Uterus (tissue), 4 donors: ENCODE measurements around the gene CCT5. TPM values are rescaled to one million over a fixed set of nuclear protein-coding genes. Genes with fewer than 3 reads are reported as not detected.

ENCODE experiments used
- DNase-seq, 2 donors: peaks; one replicate each; pipeline ENCODE4 v3.0.0-alpha.2; 2019 to 2020
- H3K27ac ChIP-seq, 2 donors: fragments of 200-600 bp; sonication (generic); 1 replicate in 1 of 2; 2 replicates in 1 of 2; pipeline ENCODE4 v1.5.1; 2016 to 2018
- H3K27me3 ChIP-seq, 2 donors: fragments of 200-600 bp; sonication (generic); one replicate each; pipeline ENCODE4 v1.5.1; 2018 to 2019; ENCODE audit warnings: control low read depth in 1 of 2
- H3K36me3 ChIP-seq, 2 donors: fragments of 200-600 bp; sonication (generic); one replicate each; pipeline ENCODE4 v1.5.1; 2019; ENCODE audit warnings: control low read depth in 1 of 2
- H3K4me1 ChIP-seq, 2 donors: fragments of 200-600 bp; sonication (generic); one replicate each; pipeline ENCODE4 v1.5.1; 2018 to 2019; ENCODE audit warnings: control low read depth in 1 of 2
- H3K4me3 ChIP-seq, 2 donors: fragments of 200-600 bp; sonication (generic); 1 replicate in 1 of 2; 2 replicates in 1 of 2; pipeline ENCODE4 v1.5.1; 2018 to 2019; ENCODE audit warnings: mild to moderate bottlenecking in 1 of 2
- H3K9me3 ChIP-seq, 2 donors: fragments of 200-600 bp; sonication (generic); one replicate each; pipeline ENCODE4 v1.5.1; 2019; ENCODE audit warnings: control low read depth in 1 of 2
- POLR2A ChIP-seq, 2 donors: fragments of 450-650 bp; IDR thresholded peaks; one replicate each; pipeline ENCODE4 v1.6.1; 2016; ENCODE audit warnings: antibody characterized with exemption in 2 of 2, mild to moderate bottlenecking in 1 of 2, moderate library complexity in 1 of 2
- intact Hi-C: fragments of 100-400 bp; cut with DNase I; formaldehyde crosslinking; loops from one replicate; pipeline ENCODE4 v1.15.1; 2023; ENCODE audit warnings: low total_unique reads
- total RNA-seq, 4 donors: library from RNA; depleted of rRNA in 3 of 4; stranded (reverse); fragments of >200 nt in 3 of 4; gene quantifications; one replicate each; pipeline versions ENCODE4 v1.1.0 to v1.2.4, GENCODE V29; 2014 to 2023
- TF ChIP-seq, protein P1 (sequence below), 4 experiments: fragments of 200-600 bp in 2 of 4; fragments of 450-650 bp in 2 of 4; sonication (generic) in 2 of 4; IDR thresholded peaks; one replicate each; pipeline ENCODE4 v1.5.1; 2016 to 2019; ENCODE audit warnings: antibody characterized with exemption in 4 of 4, mild to moderate bottlenecking in 2 of 4, moderate library complexity in 1 of 4
- donor health status: DM: yes; HTN: yes; CAD: no.

CCT5 gene
- total RNA-seq, 4 donors from 2014 or later = 57.6 to 251 (median 81.2) TPM

DNA sequence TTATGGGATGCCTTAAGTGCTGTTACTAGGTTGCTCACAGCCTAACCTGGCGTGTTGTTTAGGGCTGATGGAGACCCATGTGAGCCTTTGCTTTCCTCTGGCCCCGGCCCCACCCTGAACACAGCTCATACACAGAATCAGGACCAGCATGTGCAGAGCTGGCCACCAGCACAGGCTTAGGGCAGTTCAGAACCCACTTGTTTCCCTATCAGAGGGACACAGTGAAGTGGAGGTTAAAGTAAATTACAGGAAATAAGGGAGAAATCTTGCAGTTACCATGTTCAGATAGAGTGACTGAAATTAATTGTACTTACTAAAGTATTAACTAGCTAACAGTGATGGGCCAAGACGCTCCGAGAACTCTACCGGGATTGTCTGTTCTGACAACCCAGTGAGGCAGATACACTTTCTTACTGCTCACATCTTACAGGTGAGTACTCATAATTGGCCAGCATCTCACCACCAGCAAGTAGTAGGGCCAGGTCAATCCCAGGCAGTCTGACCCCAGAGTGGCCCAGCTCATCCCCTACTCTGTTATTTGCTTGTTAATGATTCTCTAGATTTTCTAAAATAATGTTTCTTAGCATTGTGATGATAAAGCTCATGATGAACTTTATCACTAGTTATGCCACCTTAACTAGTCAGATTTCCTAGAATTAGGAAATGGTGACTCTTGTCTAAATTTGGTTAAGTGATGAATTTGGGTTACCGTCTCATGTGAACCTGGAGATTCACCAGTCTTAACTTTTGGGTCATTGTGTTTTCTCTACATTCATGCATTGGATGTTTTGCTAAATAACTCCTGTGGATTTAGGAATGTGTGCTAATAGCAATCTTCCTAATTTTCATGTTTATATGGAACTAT is 15.4 kb downstream of the CCT5 start:
- no peak for TF ChIP-seq POLR2A (IDR thresholded peaks at IDR 0.05)
- TF ChIP-seq, protein P1, sequence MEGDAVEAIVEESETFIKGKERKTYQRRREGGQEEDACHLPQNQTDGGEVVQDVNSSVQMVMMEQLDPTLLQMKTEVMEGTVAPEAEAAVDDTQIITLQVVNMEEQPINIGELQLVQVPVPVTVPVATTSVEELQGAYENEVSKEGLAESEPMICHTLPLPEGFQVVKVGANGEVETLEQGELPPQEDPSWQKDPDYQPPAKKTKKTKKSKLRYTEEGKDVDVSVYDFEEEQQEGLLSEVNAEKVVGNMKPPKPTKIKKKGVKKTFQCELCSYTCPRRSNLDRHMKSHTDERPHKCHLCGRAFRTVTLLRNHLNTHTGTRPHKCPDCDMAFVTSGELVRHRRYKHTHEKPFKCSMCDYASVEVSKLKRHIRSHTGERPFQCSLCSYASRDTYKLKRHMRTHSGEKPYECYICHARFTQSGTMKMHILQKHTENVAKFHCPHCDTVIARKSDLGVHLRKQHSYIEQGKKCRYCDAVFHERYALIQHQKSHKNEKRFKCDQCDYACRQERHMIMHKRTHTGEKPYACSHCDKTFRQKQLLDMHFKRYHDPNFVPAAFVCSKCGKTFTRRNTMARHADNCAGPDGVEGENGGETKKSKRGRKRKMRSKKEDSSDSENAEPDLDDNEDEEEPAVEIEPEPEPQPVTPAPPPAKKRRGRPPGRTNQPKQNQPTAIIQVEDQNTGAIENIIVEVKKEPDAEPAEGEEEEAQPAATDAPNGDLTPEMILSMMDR (IDR thresholded peaks at IDR 0.05) = no peak
- no peaks in the 10 kb centered on the region for H3K27me3 ChIP-seq
- intact Hi-C loops = no loop called here
- no peaks in the 10 kb centered on the region for H3K9me3 ChIP-seq
- H3K27ac ChIP-seq = no peak overlapping the region
- H3K4me1 ChIP-seq = no peaks in the 10 kb centered on the region
- H3K36me3 ChIP-seq = no peaks in the 10 kb centered on the region
- H3K4me3 ChIP-seq = no peak overlapping the region
- DNase-seq = no peak

- no peaks in the 10 kb centered on the region for H3K9me3 ChIP-seq
- DNase-seq = no peak
- TF ChIP-seq, protein P1 (IDR thresholded peaks at IDR 0.05) = no peak
- TF ChIP-seq POLR2A (IDR thresholded peaks at IDR 0.05) = no peak
- intact Hi-C loops = no loop called here
- H3K4me1 ChIP-seq = no peaks in the 10 kb centered on the region
- H3K27me3 ChIP-seq = no peaks in the 10 kb centered on the region
- no peaks in the 10 kb centered on the region for H3K36me3 ChIP-seq
- H3K27ac ChIP-seq = no peak overlapping the region
- H3K4me3 ChIP-seq = no peak overlapping the region
Measured at GRCh38 chr5:10266137-10266536, 16.1 kb downstream of the CCT5 start.

GRCh38 chr5:10266839-10267238 is 16.8 kb downstream of the CCT5 start:
- no peak for DNase-seq
- Histone ChIP-seq H3K9me3 (no peaks in the 10 kb centered on the region), H3K36me3 (no peaks in the 10 kb centered on the region), H3K4me1 (no peaks in the 10 kb centered on the region), H3K27me3 (no peaks in the 10 kb centered on the region), H3K4me3 (no peak overlapping the region), H3K27ac (no peak overlapping the region)
- no peak for TF ChIP-seq POLR2A (IDR thresholded peaks at IDR 0.05)
- TF ChIP-seq, protein P1 (IDR thresholded peaks at IDR 0.05) = no peak
- intact Hi-C loops = no loop called here

GRCh38 chr5:10268100-10268499 is 18.0 kb downstream of the CCT5 start:
- no peaks in the 10 kb centered on the region for H3K9me3 ChIP-seq

More at GRCh38 chr5:10268100-10268499, 18.0 kb downstream of the CCT5 start:
- intact Hi-C loops = no loop called here
- Histone ChIP-seq H3K4me3 (no peak overlapping the region), H3K27me3 (no peaks in the 10 kb centered on the region), H3K27ac (no peak overlapping the region), H3K36me3 (no peaks in the 10 kb centered on the region), H3K4me1 (no peaks in the 10 kb centered on the region)
- DNase-seq = no peak
- no peak for TF ChIP-seq POLR2A (IDR thresholded peaks at IDR 0.05)
- TF ChIP-seq, protein P1 (IDR thresholded peaks at IDR 0.05) = no peak
